Stimulated activated CD4-positive, alpha-beta T cell treated with anti-CD3 and anti-CD28 coated beads, Interleukin-15, amount 100 ng/mL, for 24 hours (primary cell): ENCODE measurements around the gene CYP26C1.
"Not testable (repeated sequence)": the region's sequence is repeated elsewhere in the genome, so short reads cannot be mapped to it uniquely, and the experiment has no call there.

Experiments used
- DNase-seq: peaks from one replicate; pipeline ENCODE4 v3.0.0-alpha.2; 2020

The CYP26C1 gene

DNA sequence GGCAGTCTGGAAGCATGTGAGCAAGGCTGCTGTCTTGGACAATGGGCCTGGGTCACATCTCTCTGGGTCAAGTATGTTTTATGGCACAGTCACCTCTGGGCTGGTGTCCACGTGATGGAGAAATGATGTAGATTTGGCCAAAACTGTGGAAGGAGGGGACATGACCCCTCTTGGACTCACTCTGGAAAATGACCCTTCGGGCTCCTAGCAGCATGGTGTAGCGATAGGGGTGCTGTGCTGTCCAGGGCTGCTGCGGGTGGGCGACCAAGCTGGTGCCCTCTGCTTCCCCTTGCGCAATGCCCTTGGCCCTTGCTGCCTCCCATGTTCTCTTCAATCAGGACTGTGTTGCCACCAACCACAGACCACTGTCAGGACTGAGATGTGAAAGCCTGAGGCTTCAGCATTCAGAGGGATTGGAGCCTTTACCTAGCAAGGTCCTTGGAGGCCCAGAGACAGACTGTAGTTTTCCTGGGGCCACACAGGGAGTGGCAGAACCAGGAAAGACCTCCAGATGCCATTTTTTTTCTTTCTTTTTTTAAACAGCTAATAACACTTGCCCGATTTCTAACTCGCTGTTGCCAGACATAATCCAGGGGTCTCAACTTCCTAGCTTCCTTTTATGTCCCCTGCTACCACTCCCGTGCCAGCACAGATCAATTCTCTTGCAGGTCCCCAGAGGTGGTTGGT lies 19.2 kb downstream of the CYP26C1 start:
- DNase-seq: no peak

DNA sequence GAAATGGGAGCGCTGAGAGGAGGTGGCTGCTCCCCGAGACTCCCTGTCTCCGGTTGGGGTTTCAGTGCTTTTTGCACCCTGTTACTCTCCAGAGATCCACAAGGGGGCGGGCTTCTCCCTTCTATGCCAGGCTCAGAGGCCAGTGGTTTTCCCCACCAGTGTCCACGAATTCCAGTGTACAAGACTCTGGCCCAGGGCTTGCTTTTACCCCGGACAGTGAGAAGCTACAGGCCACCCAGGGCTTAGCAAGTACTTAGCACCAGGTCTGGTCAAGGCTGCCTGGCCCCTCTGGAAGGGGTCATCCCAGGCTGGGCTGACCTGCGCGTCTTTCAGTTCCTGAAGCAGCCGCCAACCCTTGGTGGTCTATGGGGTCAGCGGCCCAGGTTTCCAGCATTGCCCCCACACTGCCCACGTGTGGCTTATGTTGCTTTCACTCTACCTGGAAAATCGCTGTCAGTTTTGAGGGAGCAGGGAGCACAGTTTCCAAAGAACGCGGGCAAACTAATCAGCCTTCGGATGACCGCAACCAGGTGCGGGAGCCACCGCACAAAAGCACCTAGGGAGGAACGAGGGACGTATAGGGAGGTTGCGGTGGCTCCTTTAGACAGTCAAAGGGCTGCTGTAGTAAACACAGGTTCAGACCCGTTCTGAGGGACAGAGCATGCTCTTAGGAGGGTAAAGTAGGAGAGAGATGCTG lies 19.9 kb downstream of the CYP26C1 start:
- peak; percentile 68 for DNase-seq

DNA sequence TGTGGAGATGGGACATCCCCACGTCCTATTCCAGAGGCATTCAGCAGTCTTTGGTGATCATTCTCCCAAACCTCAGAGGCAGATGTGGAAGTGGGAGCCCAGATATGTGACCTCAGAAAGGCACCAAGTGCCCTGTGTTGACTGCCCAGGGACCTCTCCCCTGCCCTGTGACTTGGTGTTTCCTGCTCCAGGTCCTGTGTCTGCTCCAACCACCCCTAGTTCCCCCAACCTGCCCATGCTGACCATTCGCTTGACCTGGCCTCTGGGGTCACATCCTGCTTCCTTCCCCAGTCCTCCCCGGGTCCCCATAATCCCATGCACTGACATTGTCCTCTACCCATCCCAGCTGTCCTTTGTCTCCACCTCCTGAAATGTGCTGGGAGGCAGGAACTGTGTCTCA lies 20.7 kb downstream of the CYP26C1 start:
- no peak for DNase-seq

DNA sequence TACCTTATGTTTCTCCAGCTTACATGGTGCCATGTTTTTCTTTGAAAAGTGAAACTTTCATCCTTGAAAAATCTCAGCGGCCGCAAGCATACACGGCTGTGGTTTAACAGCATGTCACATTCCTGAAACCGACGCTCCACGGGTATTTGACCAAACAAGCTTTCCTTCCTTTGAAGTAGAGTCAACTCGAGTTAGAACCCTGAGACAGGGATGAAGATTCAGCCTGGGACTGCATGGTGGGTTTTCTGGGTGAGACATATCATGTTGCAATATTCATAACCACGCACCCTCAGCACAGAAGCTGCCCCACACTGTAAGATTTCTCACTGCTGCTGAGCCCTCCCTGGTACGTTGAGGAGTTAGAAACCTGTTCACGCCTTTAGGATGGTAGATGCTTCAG lies 21.2 kb downstream of the CYP26C1 start:
- DNase-seq: no peak

DNA sequence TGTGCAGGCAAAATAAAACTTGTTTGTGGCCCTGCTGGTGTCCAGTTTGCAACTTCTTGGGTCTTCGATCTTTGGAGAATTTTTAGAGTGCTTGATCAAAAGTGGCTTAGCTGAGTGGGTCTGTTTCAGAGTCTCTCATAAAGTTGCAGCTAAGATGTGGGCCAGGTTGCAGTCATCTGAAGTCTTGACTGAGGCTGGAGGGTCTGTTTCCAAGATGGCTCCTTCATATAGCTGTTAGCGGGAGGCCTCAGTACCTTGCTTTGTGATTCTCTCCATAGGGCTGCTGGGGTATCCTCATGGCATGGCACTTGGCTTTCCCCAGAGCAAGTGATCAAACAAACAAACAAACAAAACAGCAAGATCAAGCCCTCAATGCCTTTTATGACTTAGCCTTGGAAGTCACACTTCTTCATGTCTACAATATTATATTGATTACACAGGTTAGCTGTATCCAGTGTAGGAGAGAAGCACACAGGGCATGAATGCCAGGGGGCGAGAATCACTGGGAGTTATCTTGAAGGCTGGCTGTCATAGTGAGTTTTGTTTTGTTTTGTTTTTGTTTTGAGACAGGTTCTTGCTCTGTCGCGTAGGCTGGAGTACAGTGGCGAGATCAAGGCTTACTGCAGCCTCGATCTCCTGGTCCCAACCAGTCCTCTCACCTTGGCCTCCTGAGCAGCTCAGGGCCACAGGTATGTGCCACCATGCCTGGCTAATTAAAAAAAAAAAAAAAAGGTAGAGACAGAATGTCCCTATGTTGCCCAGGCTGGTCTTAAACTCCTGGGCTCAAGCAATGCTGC lies 23.3 kb downstream of the CYP26C1 start:
- DNase-seq: no peak

DNA sequence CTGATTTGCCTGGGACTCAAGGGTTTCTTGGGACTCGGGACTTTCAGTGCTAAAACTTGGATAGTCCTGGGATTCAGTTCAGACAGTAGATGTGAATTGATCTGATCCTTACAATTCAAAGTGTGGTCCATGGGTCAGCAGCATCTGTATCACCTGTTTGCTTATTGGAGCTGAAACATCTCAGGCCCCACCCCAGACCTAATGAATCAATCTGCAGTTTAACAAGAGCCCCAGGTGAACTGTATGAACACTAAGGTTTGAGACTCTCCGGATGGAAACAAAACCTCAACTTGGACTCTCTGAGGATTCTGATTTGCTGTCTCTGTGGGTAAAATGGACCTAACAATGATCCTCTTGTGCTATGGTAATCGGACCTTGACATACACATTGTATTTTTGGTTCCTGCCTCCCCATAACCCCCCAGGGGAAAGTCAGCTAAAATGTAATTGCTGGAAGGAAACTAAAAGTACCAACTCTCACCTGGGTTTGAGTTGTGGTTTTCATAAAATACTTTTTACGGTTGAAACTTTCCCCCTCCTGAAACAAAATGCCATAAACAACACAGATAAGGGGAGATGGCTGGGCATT lies 24.8 kb downstream of the CYP26C1 start:
- no peak for DNase-seq

DNA sequence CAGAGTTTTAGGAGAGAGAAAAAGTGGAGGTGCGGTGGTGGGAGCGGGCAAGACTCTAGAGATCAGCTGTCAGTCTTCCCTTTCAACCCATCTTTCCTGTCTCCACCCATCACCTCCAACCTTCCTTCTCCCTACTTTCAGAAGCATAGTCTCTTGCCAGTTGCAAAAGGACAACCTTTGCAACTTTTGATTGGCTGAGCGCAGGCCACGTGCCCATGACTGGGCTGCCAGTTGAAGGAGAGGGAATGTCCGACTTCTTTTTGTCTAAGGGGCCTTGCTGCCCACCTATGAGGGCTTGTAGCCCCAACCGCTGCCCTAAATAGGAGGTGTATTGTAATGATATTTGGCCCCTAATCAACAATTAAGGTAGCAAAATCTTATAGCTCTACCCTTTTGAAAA lies 25.7 kb downstream of the CYP26C1 start:
- no peak for DNase-seq

DNA sequence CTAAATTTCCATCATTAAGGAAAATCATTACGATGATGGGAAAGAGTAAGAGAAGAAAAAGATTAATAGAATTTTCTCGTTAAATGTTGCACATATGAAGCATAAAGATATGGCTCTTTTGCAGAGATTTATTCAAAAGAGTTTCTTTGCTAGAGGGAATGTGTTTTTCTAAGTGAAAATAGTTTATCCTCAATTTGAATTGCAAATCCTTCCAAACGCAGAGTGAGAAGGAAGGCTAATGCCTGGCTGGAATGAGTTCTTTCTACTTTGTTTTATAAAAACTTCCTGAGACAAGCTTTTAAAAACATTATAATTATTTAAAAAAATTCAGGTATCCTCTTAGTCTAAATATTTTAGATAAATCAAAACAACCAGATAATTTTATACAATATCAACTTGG lies 27.2 kb downstream of the CYP26C1 start:
- DNase-seq: no peak

DNA sequence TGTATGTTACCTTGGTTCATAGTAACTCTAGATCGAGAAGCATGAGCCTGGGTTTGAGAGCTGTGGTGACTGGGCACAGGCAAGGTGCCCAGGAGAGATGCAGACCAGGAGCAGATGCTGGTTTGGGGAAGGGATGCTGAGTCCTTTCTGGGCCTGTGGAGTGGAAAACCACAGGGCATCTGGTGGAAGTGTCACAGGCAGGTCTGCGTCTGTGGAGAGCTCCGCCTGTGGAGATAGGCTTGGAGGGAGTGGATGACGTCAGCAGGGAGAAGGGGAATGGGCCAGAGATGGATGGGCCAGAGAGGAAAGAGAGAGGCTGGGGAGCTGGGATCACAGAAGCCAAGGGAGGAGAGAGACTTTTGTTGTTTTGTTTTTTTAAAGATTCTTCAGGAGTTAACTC lies 27.9 kb downstream of the CYP26C1 start:
- DNase-seq: no peak

DNA sequence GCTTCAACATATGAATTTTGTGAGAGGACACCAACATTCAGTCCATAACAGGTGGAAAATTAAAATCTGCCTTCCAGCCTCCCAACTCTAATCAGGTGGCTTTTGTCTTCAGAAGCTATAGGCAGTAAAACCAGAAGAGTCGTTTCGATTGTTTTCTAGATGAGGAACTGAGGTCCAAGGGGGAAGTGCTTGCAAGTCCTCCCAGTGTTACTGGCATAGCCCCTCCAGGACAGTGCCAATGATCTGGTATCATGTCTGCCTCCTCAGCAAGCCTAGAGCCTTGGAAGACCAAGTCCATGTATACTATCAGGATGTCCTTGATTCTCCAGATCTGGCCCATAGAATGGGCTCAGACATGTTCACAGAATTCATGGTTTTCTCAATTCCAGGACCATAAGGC lies 30.0 kb downstream of the CYP26C1 start:
- no peak for DNase-seq

DNA sequence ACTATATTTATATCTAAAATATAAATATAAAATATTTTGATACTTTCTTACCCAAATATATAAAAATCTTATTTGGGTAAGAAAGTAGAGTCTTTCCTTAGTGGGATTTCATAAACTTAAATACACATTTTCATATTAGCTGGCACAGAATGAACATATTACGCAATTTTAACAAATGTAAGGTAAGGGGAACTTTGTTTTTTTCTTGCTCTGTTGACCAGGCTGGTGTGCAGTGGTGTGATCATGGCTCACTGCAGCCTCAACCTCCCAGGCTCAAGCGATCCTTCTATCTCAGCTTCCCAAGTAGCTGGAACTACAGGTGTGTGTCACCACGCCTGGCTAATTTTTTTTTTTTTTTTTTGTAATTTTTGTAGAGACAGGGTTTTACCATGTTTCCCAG lies 31.4 kb downstream of the CYP26C1 start:
- DNase-seq: no peak

DNA sequence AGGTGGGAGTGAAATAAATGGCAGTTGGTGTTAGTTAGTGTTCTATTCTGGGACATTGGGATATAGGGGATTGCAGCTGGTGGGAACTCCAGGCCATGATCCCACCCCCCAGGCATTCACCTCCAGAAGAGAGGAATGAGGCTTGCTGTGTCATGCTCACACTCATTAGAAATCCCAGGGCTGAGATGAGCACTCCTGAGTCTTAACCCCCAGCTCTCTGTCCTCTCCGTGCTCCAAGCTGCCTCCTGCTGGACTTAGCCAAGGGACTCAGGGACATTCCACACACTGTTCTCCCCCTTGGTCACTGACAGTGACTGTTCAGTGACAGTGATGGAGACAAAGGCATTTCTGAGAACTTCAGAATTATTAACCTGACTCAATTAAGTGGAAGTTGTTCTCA lies 34.6 kb downstream of the CYP26C1 start:
- DNase-seq: no peak

DNA sequence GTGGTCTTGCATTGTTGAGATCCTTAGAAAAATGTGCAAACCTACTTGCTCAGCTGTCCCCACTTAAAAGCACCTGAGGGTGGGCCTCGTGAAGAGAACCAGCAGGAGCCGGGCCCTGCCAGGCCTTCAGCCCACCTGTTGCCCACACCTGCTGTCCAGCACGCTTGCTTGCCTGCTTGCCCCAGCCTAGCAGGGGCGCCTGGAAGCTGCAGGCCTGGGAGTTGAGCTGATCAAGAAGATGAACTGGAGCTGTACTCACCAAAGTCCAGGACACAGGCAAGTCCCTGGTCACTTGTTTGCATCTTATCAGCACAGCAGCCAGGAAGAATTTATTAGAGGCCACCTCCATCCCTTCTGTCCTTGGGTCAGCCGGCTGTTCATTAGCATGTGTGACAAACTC lies 36.3 kb downstream of the CYP26C1 start:
- DNase-seq: no peak

DNA sequence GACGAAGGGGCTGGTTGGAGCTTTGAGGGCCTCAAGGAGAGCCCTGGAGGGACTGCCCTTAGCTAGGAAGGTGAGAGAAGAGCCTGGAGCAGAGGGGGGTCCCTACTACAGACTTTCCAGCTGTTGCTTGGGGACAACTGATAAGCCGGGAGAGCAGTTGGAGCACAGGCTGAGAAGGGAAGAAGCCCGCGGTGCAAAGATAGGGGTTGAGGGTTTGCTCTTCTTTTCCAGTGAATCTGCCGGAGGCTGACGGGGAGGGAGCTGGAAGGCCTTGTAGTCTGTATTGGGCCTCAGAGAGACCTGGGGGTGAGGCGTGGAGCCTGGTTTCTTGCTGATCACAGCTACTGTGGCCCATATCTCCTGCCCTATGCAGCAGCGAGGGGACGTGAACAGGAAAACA lies 36.8 kb downstream of the CYP26C1 start:
- no peak for DNase-seq

DNA sequence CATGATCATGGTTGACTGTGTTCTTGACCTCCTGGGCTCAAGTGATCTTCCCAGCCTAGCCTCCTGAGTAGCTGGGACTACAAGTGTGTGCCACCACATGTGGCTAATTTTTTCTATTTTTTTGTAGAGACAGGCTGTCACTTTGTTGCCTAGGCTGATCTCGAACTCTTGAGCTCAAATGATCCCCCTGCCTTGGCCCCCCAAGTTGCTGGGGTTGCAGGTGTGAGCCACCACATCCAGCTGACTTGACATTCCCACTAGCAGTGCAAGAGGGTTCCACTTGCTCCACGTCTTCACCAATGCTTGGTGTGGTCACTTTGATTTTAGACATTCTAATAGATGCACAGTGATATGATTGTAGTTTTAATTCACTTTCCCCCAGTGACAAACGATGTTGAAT lies 38.2 kb downstream of the CYP26C1 start:
- DNase-seq: no peak

DNA sequence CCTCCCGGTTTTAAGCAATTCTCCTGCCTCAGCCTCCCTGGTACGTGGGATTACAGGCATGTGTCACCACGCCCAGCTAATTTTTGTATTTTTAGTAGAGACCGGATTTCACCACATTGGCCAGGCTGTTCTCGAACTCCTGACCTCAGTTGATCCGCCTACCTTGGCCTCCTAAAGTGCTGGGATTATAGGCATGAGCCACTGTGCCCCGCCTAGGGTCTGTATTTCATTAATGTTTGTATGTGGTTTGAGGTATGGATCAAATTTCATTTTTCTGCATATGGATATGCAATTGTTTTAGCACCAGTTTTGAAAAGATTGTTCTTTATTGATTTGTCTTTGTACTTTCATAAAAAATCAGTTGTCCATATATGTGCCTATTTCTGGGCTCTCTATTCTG lies 39.1 kb downstream of the CYP26C1 start:
- no peak for DNase-seq

DNA sequence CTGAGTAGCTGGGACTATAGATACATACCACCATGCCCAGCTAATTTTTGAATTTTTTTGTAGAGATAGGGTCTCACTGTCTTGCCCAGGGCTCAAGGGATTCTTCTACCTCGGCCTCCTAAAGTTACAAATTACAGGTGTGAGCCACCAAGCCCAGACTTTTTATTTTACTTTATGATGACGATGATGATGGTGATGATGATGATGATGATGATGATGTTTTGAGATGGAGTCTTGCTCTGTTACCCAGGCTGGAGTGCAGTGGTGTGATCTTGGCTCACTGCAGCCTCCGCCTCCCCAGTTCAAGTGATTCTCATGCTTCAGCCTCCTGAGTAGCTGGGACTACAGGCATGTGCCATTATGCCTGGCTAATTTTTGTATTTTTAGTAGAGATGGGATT lies 40.5 kb downstream of the CYP26C1 start:
- not testable (repeated sequence) for DNase-seq

DNA sequence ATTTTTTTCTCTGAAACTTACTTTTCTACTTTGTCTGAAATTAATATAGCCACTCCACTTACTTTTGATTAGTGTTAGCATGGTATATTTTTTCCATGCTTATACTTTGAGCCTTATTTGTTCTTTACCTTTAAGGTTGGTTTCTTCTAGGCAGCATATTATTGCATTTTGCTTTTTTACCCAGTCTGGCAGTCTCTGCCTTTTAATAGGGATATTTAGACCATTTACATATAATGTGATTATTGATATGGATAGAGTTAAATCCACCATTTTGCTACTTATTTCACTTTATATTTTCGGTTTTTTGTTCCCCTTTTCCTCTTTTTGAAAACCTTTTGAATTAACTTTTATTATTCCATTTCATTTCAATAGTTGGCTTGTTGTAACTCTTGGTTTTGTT lies 43.4 kb downstream of the CYP26C1 start:
- DNase-seq: no peak

DNA sequence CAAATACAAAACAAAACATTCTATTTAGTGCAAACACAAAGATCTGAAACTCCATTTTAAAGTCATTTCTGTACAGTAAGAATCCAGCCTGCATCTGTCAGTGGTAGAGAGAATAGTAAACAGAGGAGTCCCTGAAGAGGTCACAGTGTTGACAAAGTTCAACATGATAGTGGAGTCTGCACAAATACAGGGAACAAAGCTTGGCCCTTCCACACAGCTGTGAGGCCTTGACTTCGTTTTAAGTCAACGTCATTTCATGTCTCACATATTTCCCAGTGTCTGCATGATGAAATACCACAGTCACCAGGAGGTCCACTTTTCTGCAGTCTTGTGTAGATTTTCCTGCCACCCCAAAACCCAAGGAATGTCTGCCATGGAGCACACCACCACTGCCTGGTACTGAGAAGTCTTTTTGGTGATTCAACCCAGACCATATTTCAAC lies 46.1 kb downstream of the CYP26C1 start:
- DNase-seq: no peak

DNA sequence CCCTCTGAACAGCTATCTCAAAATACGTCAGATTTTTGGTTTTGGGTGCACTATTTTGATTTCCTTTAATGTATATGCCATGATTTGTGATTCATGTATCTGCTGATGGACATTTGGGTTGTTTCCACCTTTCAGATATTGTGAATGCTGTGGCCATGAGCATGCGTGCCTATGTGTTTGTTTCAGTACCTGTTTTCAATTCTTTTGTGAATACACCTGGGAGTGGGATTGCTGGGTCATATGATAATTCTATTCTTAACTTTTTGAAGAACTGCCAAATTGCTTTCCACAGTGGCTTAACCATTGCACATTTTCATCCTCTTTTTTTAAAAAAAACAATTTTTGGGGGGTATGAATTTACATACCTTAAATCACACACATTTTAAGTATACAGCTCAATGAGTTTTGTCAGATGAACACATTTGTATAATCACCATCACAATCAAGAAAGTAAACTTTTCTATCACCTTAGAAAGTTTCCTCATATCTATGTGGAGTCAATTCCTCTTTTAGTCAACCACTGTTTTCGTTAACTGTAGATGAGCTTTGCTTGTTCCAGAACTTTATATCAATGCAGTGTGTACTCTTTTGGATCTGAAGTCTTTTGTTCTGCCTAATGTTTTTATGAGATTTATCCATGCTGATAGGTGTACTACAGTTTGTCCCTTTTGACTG lies 50.0 kb downstream of the CYP26C1 start:
- DNase-seq: no peak

DNA sequence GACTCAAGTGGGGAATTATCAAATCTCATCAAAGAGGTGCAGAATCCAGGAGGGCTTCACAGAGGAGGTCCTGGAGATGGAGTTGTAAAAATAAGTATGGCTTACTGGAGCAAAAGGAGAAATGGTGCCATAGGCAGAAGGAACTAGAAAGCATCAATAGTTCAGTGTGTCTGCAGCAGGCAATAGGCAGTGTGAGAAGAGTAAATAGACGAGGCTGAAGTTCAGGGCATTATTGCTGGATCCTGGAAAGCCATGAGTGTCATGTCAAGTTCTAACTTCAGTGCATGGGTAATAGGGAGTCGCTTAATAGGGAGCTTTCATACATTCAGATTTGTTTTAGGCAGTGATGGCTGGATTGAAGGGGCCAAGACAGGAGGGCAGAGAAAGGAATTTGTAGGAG lies 52.4 kb downstream of the CYP26C1 start:
- DNase-seq: no peak

DNA sequence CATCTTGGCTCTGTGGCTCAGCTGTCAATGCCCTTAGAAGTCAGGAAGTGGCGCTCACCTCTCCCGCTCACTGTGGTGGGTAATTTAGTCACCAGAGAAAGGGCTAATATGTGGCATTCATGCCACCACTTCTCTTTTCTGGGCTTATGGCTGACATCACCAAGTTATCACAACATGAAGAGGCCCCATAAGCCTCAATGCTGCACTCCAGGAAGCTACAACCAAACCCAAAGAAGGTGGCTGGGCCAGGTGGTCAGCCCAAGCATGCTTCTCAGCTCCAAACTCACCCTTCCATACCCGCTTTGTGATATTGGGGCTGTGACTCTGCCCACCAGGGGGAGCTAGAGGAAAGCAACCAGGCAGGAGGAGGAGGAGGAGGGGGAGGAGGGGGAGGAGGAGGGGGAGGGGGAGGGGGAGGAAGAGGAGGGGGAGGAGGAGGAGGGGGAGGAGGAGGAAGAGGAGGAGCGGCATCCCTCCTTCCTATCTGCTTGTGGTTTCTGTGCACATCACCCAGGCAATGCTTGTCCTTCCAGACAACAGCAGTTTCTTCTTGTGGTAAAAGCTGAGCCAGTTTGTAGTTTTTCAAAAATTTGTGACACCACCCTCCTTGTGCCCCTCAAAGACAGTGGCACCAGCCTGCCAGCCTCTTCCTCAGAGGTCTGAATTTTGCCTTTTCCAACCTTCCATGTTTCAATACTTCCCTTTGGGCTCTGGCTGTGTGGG lies 55.2 kb downstream of the CYP26C1 start:
- peak; percentile 80 for DNase-seq
